OCI-LY7 (cell line): ENCODE results near the gene TUBGCP6. TPM values are rescaled to one million over a fixed set of nuclear protein-coding genes. Genes with fewer than 3 reads are reported as not detected.

Experiments used
- BruUV-seq: library from RNA; stranded (reverse); fragments of 400-500 nt; replicated peaks from 2 replicates; lab custom pipeline; 2021; lab: Mats Ljungman, UMichigan
- CTCF ChIA-PET: fragments of 300-600 bp; sonication (Branson Sonifier 250); formaldehyde crosslinking; loops from one replicate; lab custom pipeline; 2022; ENCODE audit warnings: antibody characterized with exemption; ENCODE audit not compliant: unreplicated experiment; lab: Charles Lee
- POLR2A ChIA-PET: fragments of 300-600 bp; sonication (Branson Sonifier 250); formaldehyde crosslinking; loops from one replicate; lab custom pipeline; 2022; ENCODE audit warnings: antibody characterized with exemption; lab: Charles Lee
- DNase-seq: peaks from one replicate; pipeline ENCODE4 v3.0.0-alpha.2; 2015; ENCODE audit warnings: low spot score
- H2AFZ ChIP-seq: fragments of 200-600 bp; sonication (generic), shearing (Covaris generic); 2 replicates; pipeline ENCODE4 v1.6.1; 2014; ENCODE audit warnings: mild to moderate bottlenecking, antibody characterized with exemption, low read length, moderate library complexity
- H3K27ac ChIP-seq: fragments of 200-600 bp; sonication (generic); 2 replicates; pipeline ENCODE4 v1.5.1; 2014; ENCODE audit warnings: mixed run types, low read depth, mild to moderate bottlenecking, moderate library complexity, low read length, inconsistent platforms; ENCODE audit not compliant: poor library complexity, severe bottlenecking
- H3K36me3 ChIP-seq: fragments of 200-600 bp; sonication (generic); 2 replicates; pipeline ENCODE4 v1.6.1; 2014; ENCODE audit warnings: mild to moderate bottlenecking, antibody characterized with exemption, low read length, moderate library complexity, mixed read lengths; ENCODE audit not compliant: insufficient read depth
- H3K4me1 ChIP-seq: fragments of 200-600 bp; sonication (generic); 2 replicates; pipeline ENCODE4 v1.5.1; 2014; ENCODE audit warnings: mild to moderate bottlenecking, low read length; ENCODE audit not compliant: insufficient read depth, poor library complexity, severe bottlenecking
- H3K4me2 ChIP-seq: fragments of 200-600 bp; sonication (generic); 2 replicates; pipeline ENCODE4 v1.6.1; 2014; ENCODE audit warnings: mild to moderate bottlenecking, low read length
- H3K4me3 ChIP-seq: fragments of 200-600 bp; sonication (generic); 2 replicates; pipeline ENCODE4 v1.5.1; 2014; ENCODE audit warnings: mild to moderate bottlenecking, low read depth, low read length; ENCODE audit not compliant: poor library complexity, severe bottlenecking
- H3K79me2 ChIP-seq: fragments of 200-600 bp; sonication (generic); 2 replicates; pipeline ENCODE4 v1.6.1; 2016; ENCODE audit warnings: low read depth, mild to moderate bottlenecking, low read length, moderate library complexity, mixed read lengths; ENCODE audit not compliant: insufficient read depth
- H3K9me2 ChIP-seq: fragments of 200-600 bp; sonication (generic); 2 replicates; pipeline ENCODE4 v1.6.1; 2016; ENCODE audit warnings: mild to moderate bottlenecking, low read length, mixed read lengths; ENCODE audit not compliant: insufficient read depth
- H3K9me3 ChIP-seq: fragments of 200-600 bp; sonication (generic); 2 replicates; pipeline ENCODE4 v1.6.1; 2014; ENCODE audit warnings: mild to moderate bottlenecking, mixed run types, low read length, mixed read lengths
- H4K20me1 ChIP-seq: fragments of 200-600 bp; sonication (generic); 2 replicates; pipeline ENCODE4 v1.6.1; 2014; ENCODE audit warnings: mild to moderate bottlenecking, antibody characterized with exemption, low read length, moderate library complexity, mixed read lengths; ENCODE audit not compliant: insufficient read depth
- CTCF ChIP-seq: fragments of 200-600 bp; sonication (generic); conservative IDR thresholded peaks from 2 replicates; pipeline ENCODE4 v1.5.1; 2014; ENCODE audit warnings: mild to moderate bottlenecking, antibody characterized with exemption, low read length, moderate library complexity, mixed read lengths
- EZH2phosphoT487 ChIP-seq: fragments of 200-600 bp; sonication (generic); IDR thresholded peaks from 2 replicates; pipeline ENCODE4 v1.6.1; 2018; ENCODE audit warnings: low read depth, borderline replicate concordance, mild to moderate bottlenecking, mixed run types, antibody characterized with exemption, low read length, moderate library complexity, mixed read lengths
- intact Hi-C: fragments of 100-400 bp; cut with micrococcal nuclease; formaldehyde crosslinking; loops from one replicate; pipeline ENCODE4 v1.10.0; 2022; ENCODE audit not compliant: unreplicated experiment
- total RNA-seq, 2 experiments: library from RNA; depleted of rRNA in 1 of 2; stranded (reverse); fragments of >200 nt in 1 of 2; shearing (Covaris generic) in 1 of 2; gene quantifications; 2 replicates each; pipeline ENCODE4 v1.2.3, GENCODE V29; 2014 to 2022

TUBGCP6 gene
- total RNA-seq, 2 experiments from 2014 or later: 57.7 to 63.2 TPM

- Histone ChIP-seq H3K9me3 (no peaks in the 10 kb centered on the region), H2AFZ (no peak overlapping the region)
- intact Hi-C loops: loop anchor here (5.0 kb wide), 3 partner anchors 90 to 370 kb away; partner anchors contain the start of genes CHKB and PPP6R2
Measured at GRCh38 chr22:50252082-50253045, 7.5 kb upstream of the TUBGCP6 start.

GRCh38 chr22:50251477-50252081 is 6.8 kb upstream of the TUBGCP6 start:
- CTCF ChIA-PET: no interaction called here
- POLR2A ChIA-PET: interaction anchor here (1.2 kb wide), 2 partner anchors 10 to 66 kb away, joined by 3 to 5 read pairs; partner anchors contain the start of gene MAPK12
- Histone ChIP-seq H3K36me3 (peaks cover 31% of the 10 kb centered on the region), H2AFZ (no peak overlapping the region), H3K4me1 (peaks cover 41% of the 10 kb centered on the region), H3K4me2 (peak overlapping the region; percentile 94), H3K9me3 (no peaks in the 10 kb centered on the region), H3K79me2 (peaks cover under 1% of the 10 kb centered on the region; the same call in 1 of the 2 replicates), H3K4me3 (peak overlapping the region; percentile 81), H4K20me1 (no peaks in the 10 kb centered on the region), H3K27ac (peak overlapping the region; percentile 62), H3K9me2 (no peaks in the 10 kb centered on the region)
- no peak for DNase-seq
- intact Hi-C loops: loop anchor here (5.0 kb wide), 3 partner anchors 91 to 371 kb away; partner anchors contain the start of genes CHKB and PPP6R2
- TF ChIP-seq EZH2phosphoT487 (no peak), CTCF (no peak)
- BruUV-seq: no TSS peak

More at GRCh38 chr22:50252082-50253045, 7.5 kb upstream of the TUBGCP6 start:
- TF ChIP-seq CTCF (peak; percentile 79), EZH2phosphoT487 (no peak)
- H3K9me2 ChIP-seq: no peaks in the 10 kb centered on the region
- POLR2A ChIA-PET: interaction anchor here (1.2 kb wide), 1 partner anchor 65 kb away, joined by 3 read pairs; no protein-coding TSS in a partner anchor
- H3K27ac ChIP-seq: peak overlapping the region; percentile 62
- 0 out of 2 replicates have a peak overlapping the region, but pooled peaks have one; percentile 94 for H3K4me2 ChIP-seq
- H3K4me3 ChIP-seq: no peak overlapping the region
- CTCF ChIA-PET: interaction anchor here (0.7 to 1.0 kb wide), 4 partner anchors 28 to 273 kb away, joined by 3 to 6 read pairs (median 4); partner anchors contain the start of gene SCO2
- BruUV-seq: no TSS peak
- H3K79me2 ChIP-seq: no peaks in the 10 kb centered on the region
- H4K20me1 ChIP-seq: no peaks in the 10 kb centered on the region
- H3K36me3 ChIP-seq: peaks cover 31% of the 10 kb centered on the region
- peak; percentile 68 for DNase-seq
- peaks cover 37% of the 10 kb centered on the region for H3K4me1 ChIP-seq
